ENCODE data around the gene HHLA2. TPM values are rescaled to one million over a fixed set of nuclear protein-coding genes. Genes with fewer than 3 reads are reported as not detected.

HHLA2 gene
- total and polyA plus RNA-seq, 2 of the 8 experiments (the other 6 are each of a cell fraction or from before 2014, with no cell fraction given), result not detected

- no peak for TF ChIP-seq POU5F1 (IDR thresholded peaks at IDR 0.05; ENCODE audit: low read depth, low read length)
- no peak for TF ChIP-seq CREB1 (IDR thresholded peaks at IDR 0.05)
- TF ChIP-seq CBX8 (IDR thresholded peaks at IDR 0.05; ENCODE audit: borderline replicate concordance, low read depth, low read length), result no peak
- TF ChIP-seq CEBPB (IDR thresholded peaks at IDR 0.05; ENCODE audit: low read depth, low read length), result no peak
- no peak for TF ChIP-seq NANOG (IDR thresholded peaks at IDR 0.05; ENCODE audit: insufficient read depth, low read depth, low read length, poor library complexity, severe bottlenecking)
- TF ChIP-seq CBX5 (IDR thresholded peaks at IDR 0.05; ENCODE audit: low read depth, low read length), result no peak
- no peak for TF ChIP-seq KDM1A (IDR thresholded peaks at IDR 0.05; ENCODE audit: borderline replicate concordance, low read length)
- TF ChIP-seq USF2 (IDR thresholded peaks at IDR 0.05; ENCODE audit: low read length), result peak; percentile 48
- TF ChIP-seq RAD21 (IDR thresholded peaks at IDR 0.05 in 1 of 2, conservative IDR thresholded peaks at IDR 0.05 in 1 of 2; ENCODE audit: low read depth in 2 of 2, low read length in 2 of 2), result peak; percentile 65 to 68
- no peak for TF ChIP-seq CHD7 (IDR thresholded peaks at IDR 0.05; ENCODE audit: insufficient replicate concordance, low read length)
These were observed 110.4 kb downstream of the HHLA2 start (continued) for GRCh38 chr3:108406661-108407206.
